ENCODE results near the gene SH3TC1. TPM values are rescaled to one million over a fixed set of nuclear protein-coding genes. Genes with fewer than 3 reads are reported as not detected.

The SH3TC1 gene
- total RNA-seq, 4 donors from 2014 or later, result 15.0 to 78.6 (median 41.4) TPM

DNA sequence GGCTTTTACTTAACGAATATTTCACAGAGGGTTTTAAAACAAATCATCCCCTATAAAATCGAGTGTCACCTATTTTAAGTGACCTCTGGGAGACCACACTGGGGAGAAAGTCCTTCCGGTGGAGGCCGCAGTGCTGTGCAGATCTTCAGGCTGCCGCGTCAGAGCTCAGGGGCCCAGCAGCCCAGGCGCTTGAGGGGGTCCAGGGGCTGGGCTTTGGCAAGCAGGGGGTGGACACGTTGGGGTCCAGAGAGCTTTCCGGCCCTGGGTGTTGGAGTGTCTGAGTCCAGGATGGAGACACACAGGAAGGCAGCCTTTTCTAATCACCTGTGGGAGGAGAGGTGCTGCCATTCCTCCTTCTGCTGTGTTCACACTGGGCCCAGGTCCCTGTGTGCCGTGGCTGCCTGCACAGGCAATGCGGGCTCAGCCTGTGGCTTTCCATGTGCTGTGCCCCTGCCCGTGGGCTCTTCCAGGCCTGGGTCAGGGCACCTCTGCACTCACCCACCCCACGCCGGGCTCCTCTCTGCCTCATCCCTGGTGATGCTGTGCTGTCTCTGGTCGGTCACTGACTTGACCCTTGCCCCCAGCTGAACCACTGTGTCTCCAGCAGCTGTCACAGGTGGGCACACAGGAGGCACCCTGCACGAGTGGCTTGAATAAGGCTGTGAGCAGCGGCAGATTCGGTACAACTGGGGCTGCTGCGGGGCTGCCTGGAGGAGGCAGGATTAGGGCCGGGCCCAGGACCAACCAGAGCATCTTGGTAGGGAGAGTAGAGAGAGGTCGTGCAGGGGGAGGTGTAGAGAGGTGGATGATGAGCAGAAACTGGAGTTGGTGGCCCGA is 80.4 kb downstream of the SH3TC1 start:
- intact Hi-C loops (cut with DNase I; ENCODE audit: low total_unique reads), result no loop called here
- no peak for DNase-seq

DNA sequence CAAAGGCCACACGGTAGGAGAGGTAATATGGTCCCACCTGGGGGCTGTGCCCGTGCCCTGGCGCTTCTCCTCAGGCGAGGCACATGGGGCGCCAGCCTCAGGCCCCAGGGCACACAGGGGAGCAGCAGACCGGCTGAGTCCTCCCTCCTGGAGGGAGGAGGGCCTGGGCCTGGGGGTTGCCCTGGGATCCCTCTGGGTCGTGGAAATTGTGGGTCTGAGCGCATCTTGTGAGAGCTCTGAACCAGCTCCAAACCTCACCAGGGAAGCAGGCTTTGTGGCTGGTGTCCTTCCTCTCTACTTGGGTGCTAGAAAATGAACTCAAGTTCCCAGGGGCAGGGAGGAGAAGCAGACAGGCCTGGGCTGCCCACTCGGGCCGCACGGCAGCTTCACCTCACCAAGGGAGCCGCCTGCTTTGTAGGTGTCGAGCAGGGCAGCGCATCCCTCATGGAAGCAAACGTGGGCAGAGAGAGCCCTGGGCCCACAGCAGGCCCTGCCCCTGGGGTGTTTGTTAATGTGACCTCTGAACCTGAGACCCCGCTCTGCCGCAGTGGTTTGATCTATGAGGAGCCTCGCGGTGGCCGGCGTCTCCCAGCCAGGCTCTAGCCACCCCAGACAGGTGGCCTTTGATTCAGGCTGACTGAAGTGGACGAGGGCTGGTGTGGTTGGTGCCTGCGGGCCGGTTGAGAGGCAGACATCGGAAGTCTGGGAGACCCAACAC is 81.2 kb downstream of the SH3TC1 start:
- H3K27me3 ChIP-seq, result no peaks in the 10 kb centered on the region
- H3K36me3 ChIP-seq, result no peaks in the 10 kb centered on the region
- intact Hi-C loops (cut with DNase I; ENCODE audit: low total_unique reads) (no loop called here), in situ Hi-C loops (cut with MboI; ENCODE audit: low pct_ligation_motif_present in 1 of 4, low pct_unique_long_range_greater_than_20kb in 1 of 4, low sequenced_read_pairs in 3 of 4) (no loop called here)
- peaks cover 5 to 28% (median 21%) of the 10 kb centered on the region in 4 donors for H3K4me1 ChIP-seq
- no peak for DNase-seq
- TF ChIP-seq POLR2AphosphoS5 (IDR thresholded peaks at IDR 0.05) (no peak), EP300 (IDR thresholded peaks at IDR 0.05; ENCODE audit: low read depth) (no peak), POLR2A (IDR thresholded peaks at IDR 0.05) (no peak)
- TF ChIP-seq, protein P1, sequence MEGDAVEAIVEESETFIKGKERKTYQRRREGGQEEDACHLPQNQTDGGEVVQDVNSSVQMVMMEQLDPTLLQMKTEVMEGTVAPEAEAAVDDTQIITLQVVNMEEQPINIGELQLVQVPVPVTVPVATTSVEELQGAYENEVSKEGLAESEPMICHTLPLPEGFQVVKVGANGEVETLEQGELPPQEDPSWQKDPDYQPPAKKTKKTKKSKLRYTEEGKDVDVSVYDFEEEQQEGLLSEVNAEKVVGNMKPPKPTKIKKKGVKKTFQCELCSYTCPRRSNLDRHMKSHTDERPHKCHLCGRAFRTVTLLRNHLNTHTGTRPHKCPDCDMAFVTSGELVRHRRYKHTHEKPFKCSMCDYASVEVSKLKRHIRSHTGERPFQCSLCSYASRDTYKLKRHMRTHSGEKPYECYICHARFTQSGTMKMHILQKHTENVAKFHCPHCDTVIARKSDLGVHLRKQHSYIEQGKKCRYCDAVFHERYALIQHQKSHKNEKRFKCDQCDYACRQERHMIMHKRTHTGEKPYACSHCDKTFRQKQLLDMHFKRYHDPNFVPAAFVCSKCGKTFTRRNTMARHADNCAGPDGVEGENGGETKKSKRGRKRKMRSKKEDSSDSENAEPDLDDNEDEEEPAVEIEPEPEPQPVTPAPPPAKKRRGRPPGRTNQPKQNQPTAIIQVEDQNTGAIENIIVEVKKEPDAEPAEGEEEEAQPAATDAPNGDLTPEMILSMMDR (IDR thresholded peaks at IDR 0.05), result no peak
- no peaks in the 10 kb centered on the region for H3K9me3 ChIP-seq
- 86 to 100% methylated on average over 2 to 21 of the region's 25 CpGs for WGBS, 2 donors (ENCODE audit: low coverage in 1 of 2)
- peak overlapping the region in 1 of 4 donors; percentile 5 for H3K27ac ChIP-seq
- no peak overlapping the region for H3K4me3 ChIP-seq

More for the DNA sequence above, 80.4 kb downstream of the SH3TC1 start:
- Histone ChIP-seq H3K4me1 (peaks cover 8 to 32% (median 25%) of the 10 kb centered on the region in 4 donors), H3K9me3 (no peaks in the 10 kb centered on the region), H3K27ac (no peak overlapping the region), H3K27me3 (no peaks in the 10 kb centered on the region), H3K36me3 (no peaks in the 10 kb centered on the region), H3K4me3 (no peak overlapping the region)
- 29 to 82% methylated on average over 2 to 22 of the region's 22 CpGs for WGBS, 2 donors (ENCODE audit: low coverage in 1 of 2)
- no peak for TF ChIP-seq EP300 (IDR thresholded peaks at IDR 0.05; ENCODE audit: low read depth)
- no peak for TF ChIP-seq POLR2AphosphoS5 (IDR thresholded peaks at IDR 0.05)
- no peak for TF ChIP-seq POLR2A (IDR thresholded peaks at IDR 0.05)
- TF ChIP-seq, protein P1 (IDR thresholded peaks at IDR 0.05), result no peak
- in situ Hi-C loops (cut with MboI; ENCODE audit: low pct_ligation_motif_present in 1 of 4, low pct_unique_long_range_greater_than_20kb in 1 of 4, low sequenced_read_pairs in 3 of 4), result no loop called here

DNA sequence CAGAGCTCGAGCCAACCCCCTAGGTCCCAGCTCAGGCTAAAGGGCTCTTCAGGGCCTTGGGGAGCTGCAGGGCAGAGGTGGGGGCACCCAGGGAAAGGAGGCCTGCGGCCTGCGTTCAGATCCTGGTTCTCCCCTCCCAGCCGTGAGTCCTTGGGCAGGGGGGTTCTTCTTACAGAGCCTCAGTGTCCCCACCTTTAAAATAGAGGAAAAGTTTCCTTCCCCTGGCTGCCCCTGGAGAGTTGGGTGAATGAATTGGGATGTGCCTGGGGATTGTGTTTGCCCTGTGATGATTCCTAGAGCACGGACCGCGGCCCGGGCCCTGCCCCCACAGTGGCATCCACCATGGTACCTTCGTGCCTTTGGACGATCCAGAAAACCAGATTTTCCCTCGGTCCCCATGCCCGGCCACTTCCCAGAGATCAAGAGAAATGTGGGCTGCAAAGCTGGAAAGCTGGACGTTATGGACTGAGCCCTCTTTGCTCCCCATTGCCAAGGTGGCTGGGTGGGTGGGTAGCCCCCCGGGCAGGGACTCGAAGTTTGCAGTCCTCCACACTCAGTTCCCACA is 81.9 kb downstream of the SH3TC1 start:
- no peak overlapping the region for H3K4me3 ChIP-seq
- no peaks in the 10 kb centered on the region for H3K36me3 ChIP-seq
- 82% methylated on average over 14 of the region's 15 CpGs; no CpG with 5 or more reads in 1 of the 2 donors for WGBS, 2 donors (ENCODE audit: low coverage in 1 of 2)
- TF ChIP-seq EP300 (IDR thresholded peaks at IDR 0.05; ENCODE audit: low read depth), result no peak
- TF ChIP-seq, protein P1 (IDR thresholded peaks at IDR 0.05), result no peak
- no peak for TF ChIP-seq POLR2A (IDR thresholded peaks at IDR 0.05)
- TF ChIP-seq POLR2AphosphoS5 (IDR thresholded peaks at IDR 0.05), result no peak
- DNase-seq, result no peak
- in situ Hi-C loops (cut with MboI; ENCODE audit: low pct_ligation_motif_present in 1 of 4, low pct_unique_long_range_greater_than_20kb in 1 of 4, low sequenced_read_pairs in 3 of 4), result no loop called here
- intact Hi-C loops (cut with DNase I; ENCODE audit: low total_unique reads), result no loop called here
- peaks cover 0 to 23% (median 16%) of the 10 kb centered on the region in 4 donors for H3K4me1 ChIP-seq
- no peaks in the 10 kb centered on the region for H3K27me3 ChIP-seq
- peak overlapping the region in 2 of 4 donors; percentile 12 to 43 for H3K27ac ChIP-seq
- H3K9me3 ChIP-seq, result no peaks in the 10 kb centered on the region

Measured in transverse colon (tissue), 4 donors.